Thoracic aorta (tissue), 2 donors: ENCODE measurements around the gene TSPO2. TPM values are rescaled to one million over a fixed set of nuclear protein-coding genes. Genes with fewer than 3 reads are reported as not detected.

ENCODE experiments used
- ATAC-seq: fragments of 150-250 bp; one replicate; pipeline ENCODE4 v1.8.0; 2017; ENCODE audit warnings: low read depth; ENCODE audit not compliant: insufficient number of reproducible peaks, low FRiP score
- DNase-seq: peaks from one replicate; pipeline ENCODE4 v3.0.0-alpha.2; 2020; ENCODE audit warnings: low spot score
- H3K27ac ChIP-seq, 2 donors: fragments of 200-600 bp; sonication (generic); 1 replicate in 1 of 2; 2 replicates in 1 of 2; pipeline ENCODE4 v1.5.1; 2016; ENCODE audit warnings: mild to moderate bottlenecking in 2 of 2, moderate library complexity in 2 of 2
- H3K27me3 ChIP-seq: fragments of 200-600 bp; sonication (generic); replicated peaks from 2 replicates; pipeline ENCODE4 v1.6.0; 2016; ENCODE audit warnings: mild to moderate bottlenecking; ENCODE audit not compliant: insufficient read depth
- H3K36me3 ChIP-seq: fragments of 200-600 bp; sonication (generic); one replicate; pipeline ENCODE4 v1.5.1; 2016
- H3K4me1 ChIP-seq, 2 donors: fragments of 200-600 bp; sonication (generic); 1 replicate in 1 of 2; 2 replicates in 1 of 2; pipeline versions ENCODE4 v1.5.1 to v1.6.0; 2016; ENCODE audit warnings: low read depth in 2 of 2, mild to moderate bottlenecking in 1 of 2; ENCODE audit not compliant: control insufficient read depth in 1 of 2
- H3K4me3 ChIP-seq: fragments of 200-600 bp; sonication (generic); 2 replicates; pipeline ENCODE4 v1.5.1; 2016; ENCODE audit warnings: mild to moderate bottlenecking
- H3K9me3 ChIP-seq: fragments of 200-600 bp; sonication (generic); 2 replicates; pipeline ENCODE4 v1.5.1; 2016
- CTCF ChIP-seq: fragments of 200-600 bp; sonication (generic); IDR thresholded peaks from one replicate; pipeline ENCODE4 v1.5.1; 2019; ENCODE audit warnings: antibody characterized with exemption
- total RNA-seq, 2 donors: library from RNA; depleted of rRNA; stranded (reverse); fragments of >200 nt; gene quantifications; one replicate each; pipeline versions ENCODE4 v1.1.0 to v1.2.3, GENCODE V29; 2016

Gene TSPO2
- total RNA-seq, 2 donors from 2014 or later = not detected

GRCh38 chr6:41040101-41040939 lies 1.9 kb upstream of the TSPO2 start:
- H3K9me3 ChIP-seq = no peaks in the 10 kb centered on the region
- H3K27me3 ChIP-seq = no peaks in the 10 kb centered on the region
- ATAC-seq (no peak), DNase-seq (no peak)
- no peak overlapping the region for H3K27ac ChIP-seq
- H3K4me1 ChIP-seq = no peaks in the 10 kb centered on the region
- no peak for TF ChIP-seq CTCF
- no peak overlapping the region for H3K4me3 ChIP-seq
- no peaks in the 10 kb centered on the region for H3K36me3 ChIP-seq

- ATAC-seq (no peak), DNase-seq (no peak)
- no peaks in the 10 kb centered on the region for H3K9me3 ChIP-seq
- no peaks in the 10 kb centered on the region for H3K36me3 ChIP-seq
- H3K4me3 ChIP-seq = no peak overlapping the region
- no peaks in the 10 kb centered on the region for H3K4me1 ChIP-seq
- no peaks in the 10 kb centered on the region for H3K27me3 ChIP-seq
- TF ChIP-seq CTCF = no peak
- no peak overlapping the region for H3K27ac ChIP-seq
Observed at GRCh38 chr6:41040940-41041536, 1.2 kb upstream of the TSPO2 start.

GRCh38 chr6:41043151-41043550 lies 884 bp downstream of the TSPO2 start:
- ATAC-seq = no peak
- DNase-seq = no peak
- no peaks in the 10 kb centered on the region for H3K27me3 ChIP-seq
- H3K4me3 ChIP-seq = no peak overlapping the region
- H3K9me3 ChIP-seq = no peaks in the 10 kb centered on the region
- H3K27ac ChIP-seq = no peak overlapping the region
- TF ChIP-seq CTCF = no peak
- peaks cover 0 to 8% of the 10 kb centered on the region in 2 donors for H3K4me1 ChIP-seq
- H3K36me3 ChIP-seq = no peaks in the 10 kb centered on the region

GRCh38 chr6:41045664-41046063 lies 3.4 kb downstream of the TSPO2 start:
- Histone ChIP-seq H3K36me3 (no peaks in the 10 kb centered on the region), H3K27me3 (no peaks in the 10 kb centered on the region), H3K4me1 (peaks cover 0 to 8% of the 10 kb centered on the region in 2 donors), H3K9me3 (no peaks in the 10 kb centered on the region), H3K4me3 (no peak overlapping the region), H3K27ac (no peak overlapping the region)
- no peak for TF ChIP-seq CTCF
- ATAC-seq (no peak), DNase-seq (no peak)

GRCh38 chr6:41046084-41046483 lies 3.8 kb downstream of the TSPO2 start:
- H3K4me3 ChIP-seq = no peak overlapping the region
- H3K27ac ChIP-seq = no peak overlapping the region
- no peaks in the 10 kb centered on the region for H3K36me3 ChIP-seq
- H3K9me3 ChIP-seq = no peaks in the 10 kb centered on the region
- no peak for TF ChIP-seq CTCF
- DNase-seq (no peak), ATAC-seq (no peak)
- no peaks in the 10 kb centered on the region for H3K27me3 ChIP-seq
- peaks cover 0 to 8% of the 10 kb centered on the region in 2 donors for H3K4me1 ChIP-seq
